H9 (cell line): ENCODE data around the gene POU6F2. TPM values are rescaled to one million over a fixed set of nuclear protein-coding genes. Genes with fewer than 3 reads are reported as not detected.

Experiments used
- DNase-seq: peaks from one replicate; pipeline ENCODE4 v3.0.0-alpha.2; 2017
- H2AFZ ChIP-seq: one replicate; pipeline ENCODE4 v1.6.1; 2013; ENCODE audit warnings: mild to moderate bottlenecking, low read length, control low read depth, moderate library complexity
- H2AK5ac ChIP-seq: 2 replicates; pipeline ENCODE4 v1.6.1; 2013; ENCODE audit warnings: low read length, control low read depth, mixed read lengths; ENCODE audit not compliant: insufficient read length
- H2BK120ac ChIP-seq: one replicate; pipeline ENCODE4 v1.6.1; 2013; ENCODE audit warnings: low read depth, mild to moderate bottlenecking, low read length, control low read depth, inconsistent platforms; ENCODE audit not compliant: poor library complexity, severe bottlenecking
- H2BK12ac ChIP-seq: 2 replicates; pipeline ENCODE4 v1.6.1; 2013; ENCODE audit warnings: low read length, control low read depth, mixed read lengths, low read depth; ENCODE audit not compliant: insufficient read length
- H2BK15ac ChIP-seq: 2 replicates; pipeline ENCODE4 v1.6.1; 2013; ENCODE audit warnings: low read depth, low read length, control low read depth
- H2BK20ac ChIP-seq: one replicate; pipeline ENCODE4 v1.6.1; 2013; ENCODE audit warnings: low read depth, mild to moderate bottlenecking, low read length, control low read depth, inconsistent platforms; ENCODE audit not compliant: poor library complexity, severe bottlenecking
- H2BK5ac ChIP-seq: 2 replicates; pipeline ENCODE4 v1.6.1; 2013; ENCODE audit warnings: low read length, control low read depth, mixed read lengths; ENCODE audit not compliant: insufficient read length
- H3K14ac ChIP-seq: 2 replicates; pipeline ENCODE4 v1.6.1; 2013; ENCODE audit warnings: low read length, control low read depth; ENCODE audit not compliant: insufficient read depth
- H3K18ac ChIP-seq: 2 replicates; pipeline ENCODE4 v1.6.1; 2013; ENCODE audit warnings: low read depth, mild to moderate bottlenecking, mixed read lengths, low read length, control low read depth; ENCODE audit not compliant: insufficient read length
- H3K23ac ChIP-seq: 2 replicates; pipeline ENCODE4 v1.6.1; 2013; ENCODE audit warnings: low read length, control low read depth, mixed read lengths, low read depth; ENCODE audit not compliant: insufficient read length
- H3K23me2 ChIP-seq: 2 replicates; pipeline ENCODE4 v1.6.1; 2013; ENCODE audit warnings: low read depth, mild to moderate bottlenecking, mixed read lengths, low read length, control low read depth; ENCODE audit not compliant: insufficient read length, poor library complexity, severe bottlenecking
- H3K27ac ChIP-seq: 2 replicates; pipeline ENCODE4 v1.5.1; 2013; ENCODE audit warnings: low read length, control low read depth, mixed read lengths, low read depth; ENCODE audit not compliant: insufficient read length
- H3K27me3 ChIP-seq: 2 replicates; pipeline ENCODE4 v1.6.1; 2013; ENCODE audit warnings: low read length, control low read depth, inconsistent platforms; ENCODE audit not compliant: insufficient read depth
- H3K4ac ChIP-seq: 2 replicates; pipeline ENCODE4 v1.6.1; 2013; ENCODE audit warnings: low read depth, mild to moderate bottlenecking, control low read depth, inconsistent platforms, low read length, moderate library complexity
- H3K4me1 ChIP-seq: 2 replicates; pipeline ENCODE4 v1.6.1; 2013; ENCODE audit warnings: low read length, control low read depth, inconsistent platforms; ENCODE audit not compliant: insufficient read depth
- H3K4me2 ChIP-seq: 2 replicates; pipeline ENCODE4 v1.6.1; 2013; ENCODE audit warnings: low read length, control low read depth, mixed read lengths; ENCODE audit not compliant: insufficient read length, insufficient read depth
- H3K56ac ChIP-seq: 2 replicates; pipeline ENCODE4 v1.6.1; 2013; ENCODE audit warnings: low read depth, mild to moderate bottlenecking, mixed read lengths, low read length, control low read depth; ENCODE audit not compliant: insufficient read length
- H3K79me1 ChIP-seq: 2 replicates; pipeline ENCODE4 v1.6.1; 2013; ENCODE audit warnings: low read depth, mild to moderate bottlenecking, moderate library complexity, low read length, control low read depth, inconsistent platforms; ENCODE audit not compliant: insufficient read depth, poor library complexity, severe bottlenecking
- H3K79me2 ChIP-seq: 2 replicates; pipeline ENCODE4 v1.6.1; 2013; ENCODE audit warnings: low read length, control low read depth, inconsistent platforms; ENCODE audit not compliant: insufficient read depth
- H3K9ac ChIP-seq: 2 replicates; pipeline ENCODE4 v1.6.1; 2013; ENCODE audit warnings: low read length, control low read depth, mixed read lengths; ENCODE audit not compliant: insufficient read length; ENCODE audit errors: extremely low read depth
- H3K9me3 ChIP-seq: one replicate; pipeline ENCODE4 v1.6.1; 2013; ENCODE audit warnings: low read depth, low read length, inconsistent platforms; ENCODE audit not compliant: control insufficient read depth
- H3T11ph ChIP-seq: one replicate; pipeline ENCODE4 v1.6.1; 2013; ENCODE audit warnings: mild to moderate bottlenecking, low read length, control low read depth, inconsistent platforms
- H4K20me1 ChIP-seq: one replicate; pipeline ENCODE4 v1.6.1; 2013; ENCODE audit not compliant: control insufficient read depth, insufficient read length, insufficient read depth
- H4K5ac ChIP-seq: 2 replicates; pipeline ENCODE4 v1.6.1; 2013; ENCODE audit warnings: low read depth, mild to moderate bottlenecking, mixed read lengths, low read length, control low read depth; ENCODE audit not compliant: insufficient read length
- H4K8ac ChIP-seq: replicated peaks from 2 replicates; pipeline ENCODE4 v1.6.1; 2013; ENCODE audit warnings: low read length, control low read depth, mixed read lengths, low read depth; ENCODE audit not compliant: insufficient read length
- H4K91ac ChIP-seq: 2 replicates; pipeline ENCODE4 v1.6.1; 2013; ENCODE audit warnings: low read depth, mild to moderate bottlenecking, moderate library complexity, mixed read lengths, low read length, control low read depth; ENCODE audit not compliant: insufficient read length
- H3K27ac Mint-ChIP-seq, 3 experiments: 2 replicates in 2 of 3; 3 replicates in 1 of 3; pipeline ENCODE4 v1.8.0; 2020 to 2021; ENCODE audit warnings: mixed read lengths in 3 of 3, mild to moderate bottlenecking in 1 of 3, moderate library complexity in 1 of 3
- H3K27me3 Mint-ChIP-seq: 2 replicates; pipeline ENCODE4 v1.8.0; 2021; ENCODE audit warnings: low read depth, mild to moderate bottlenecking, moderate library complexity, mixed read lengths
- H3K36me3 Mint-ChIP-seq, 3 experiments: 2 replicates in 2 of 3; 3 replicates in 1 of 3; pipeline ENCODE4 v1.8.0; 2020 to 2021; ENCODE audit warnings: low read depth in 3 of 3, mixed read lengths in 3 of 3; ENCODE audit not compliant: insufficient read depth in 1 of 3
- H3K4me1 Mint-ChIP-seq, 2 experiments: 2 replicates each; pipeline ENCODE4 v1.8.0; 2020; ENCODE audit warnings: mixed read lengths in 2 of 2
- H3K4me3 Mint-ChIP-seq, 2 experiments: 2 replicates in 1 of 2; 3 replicates in 1 of 2; pipeline ENCODE4 v1.8.0; 2020 to 2021; ENCODE audit warnings: mild to moderate bottlenecking in 2 of 2, mixed read lengths in 2 of 2, moderate library complexity in 1 of 2
- H3K9me3 Mint-ChIP-seq, 2 experiments: 2 replicates in 1 of 2; 3 replicates in 1 of 2; pipeline ENCODE4 v1.8.0; 2020; ENCODE audit warnings: mild to moderate bottlenecking in 2 of 2, mixed read lengths in 2 of 2, moderate library complexity in 1 of 2
- WGBS: extraction: QIAGEN DNeasy Blood & Tissue Kit; methylation state at CpG from one replicate; pipeline ENCODE4 v1.1.7; 2013; ENCODE audit warnings: missing lambda C conversion rate, low lambda C conversion rate, mixed read lengths; ENCODE audit not compliant: insufficient read length; ENCODE audit errors: extremely low coverage; 5-methylcytosine and 5-hydroxymethylcytosine counted together
- total RNA-seq: library from RNA; stranded (reverse); gene quantifications from 2 replicates; pipeline ENCODE4 v1.2.1, GENCODE V29; 2021
- TF ChIP-seq, protein P1 (sequence below): fragments of 200-600 bp; sonication (generic); conservative IDR thresholded peaks from 3 replicates; pipeline ENCODE4 v1.8.0; 2021; ENCODE audit warnings: antibody characterized with exemption, mild to moderate bottlenecking

POU6F2 gene
- total RNA-seq, 1 experiment from 2014 or later = 1.9 TPM

DNA sequence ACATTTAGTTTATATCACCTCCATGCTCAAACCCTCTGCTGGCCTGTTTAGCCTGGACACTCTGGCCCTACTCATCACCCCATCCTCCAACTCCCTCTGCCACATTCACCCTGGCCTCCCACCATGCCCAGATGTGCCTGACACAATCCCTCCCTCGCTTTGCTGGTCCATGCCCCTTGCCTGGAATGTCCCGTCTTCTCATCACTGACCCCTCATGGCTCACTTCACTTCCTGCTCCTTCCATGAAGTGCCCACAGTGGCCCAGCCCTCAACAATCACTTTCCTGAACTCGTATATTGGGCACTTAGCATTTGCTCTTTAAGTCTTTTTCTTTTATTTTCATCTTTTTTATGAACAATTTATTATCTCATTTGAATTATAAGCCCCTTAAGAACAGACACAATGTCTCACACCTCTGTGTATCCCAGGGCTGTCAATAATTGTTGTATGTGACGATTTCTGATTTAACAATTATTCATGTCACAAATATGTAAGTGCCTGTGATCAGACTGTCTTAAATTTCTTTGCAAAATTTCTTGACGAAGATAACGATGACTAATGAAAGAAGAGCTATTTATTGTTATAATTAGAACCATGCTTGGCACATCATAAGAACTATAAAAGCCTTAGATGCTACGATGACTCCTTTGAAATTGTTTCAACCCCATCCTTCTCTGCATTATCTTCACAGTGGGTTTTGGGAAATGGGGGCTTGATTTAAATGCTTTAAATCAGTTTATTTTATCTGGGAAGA lies 378.6 kb downstream of the POU6F2 start:
- Histone ChIP-seq H3K23ac (no peak overlapping the region), H3K4ac (no peak overlapping the region), H2BK5ac (no peak overlapping the region), H2AK5ac (no peak overlapping the region), H4K20me1 (no peaks in the 10 kb centered on the region), H3T11ph (no peak overlapping the region), H3K4me1 (peaks cover 10% of the 10 kb centered on the region), H3K9ac (no peak overlapping the region), H3K4me2 (no peak overlapping the region), H4K91ac (no peak overlapping the region), H2AFZ (no peak overlapping the region), H3K18ac (no peak overlapping the region), H3K27me3 (no peaks in the 10 kb centered on the region), H3K79me2 (no peaks in the 10 kb centered on the region), H4K5ac (no peak overlapping the region), H2BK20ac (peak overlapping the region; percentile 12), H3K9me3 (no peaks in the 10 kb centered on the region), H3K56ac (no peak overlapping the region), H2BK12ac (no peak overlapping the region), H2BK15ac (no peak overlapping the region), H3K27ac (no peak overlapping the region), H3K79me1 (no peaks in the 10 kb centered on the region), H2BK120ac (no peak overlapping the region), H3K23me2 (no peaks in the 10 kb centered on the region), H4K8ac (no peak overlapping the region), H3K14ac (no peak overlapping the region; the same call in 1 of the 2 replicates)
- TF ChIP-seq, protein P1, sequence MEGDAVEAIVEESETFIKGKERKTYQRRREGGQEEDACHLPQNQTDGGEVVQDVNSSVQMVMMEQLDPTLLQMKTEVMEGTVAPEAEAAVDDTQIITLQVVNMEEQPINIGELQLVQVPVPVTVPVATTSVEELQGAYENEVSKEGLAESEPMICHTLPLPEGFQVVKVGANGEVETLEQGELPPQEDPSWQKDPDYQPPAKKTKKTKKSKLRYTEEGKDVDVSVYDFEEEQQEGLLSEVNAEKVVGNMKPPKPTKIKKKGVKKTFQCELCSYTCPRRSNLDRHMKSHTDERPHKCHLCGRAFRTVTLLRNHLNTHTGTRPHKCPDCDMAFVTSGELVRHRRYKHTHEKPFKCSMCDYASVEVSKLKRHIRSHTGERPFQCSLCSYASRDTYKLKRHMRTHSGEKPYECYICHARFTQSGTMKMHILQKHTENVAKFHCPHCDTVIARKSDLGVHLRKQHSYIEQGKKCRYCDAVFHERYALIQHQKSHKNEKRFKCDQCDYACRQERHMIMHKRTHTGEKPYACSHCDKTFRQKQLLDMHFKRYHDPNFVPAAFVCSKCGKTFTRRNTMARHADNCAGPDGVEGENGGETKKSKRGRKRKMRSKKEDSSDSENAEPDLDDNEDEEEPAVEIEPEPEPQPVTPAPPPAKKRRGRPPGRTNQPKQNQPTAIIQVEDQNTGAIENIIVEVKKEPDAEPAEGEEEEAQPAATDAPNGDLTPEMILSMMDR = 0 out of 3 replicates have a peak, but pooled peaks have one; percentile 15
- DNase-seq = no peak
- Mint-ChIP-seq H3K36me3 (no peaks in the 10 kb centered on the region), H3K4me3 (no peak overlapping the region; a peak in 1 of 5 replicates), H3K27ac (no peak overlapping the region; a peak in 1 of 7 replicates), H3K4me1 (peaks cover 39 to 41% of the 10 kb centered on the region in 2 experiments), H3K27me3 (no peaks in the 10 kb centered on the region), H3K9me3 (no peaks in the 10 kb centered on the region)
- WGBS = no CpG with 5 or more reads among the region's 7 CpGs
